BLaER1 treated with 17β-estradiol and CSF1 and Interleukin-3, amounts not matched to agents 10 nM and 100 nM (cell line): ENCODE results near the gene CD53.

Experiments
- H3K27ac ChIP-seq, 11 experiments: shearing (Covaris generic); formaldehyde crosslinking; 2 replicates each; pipeline ENCODE4 v1.8.1; 2022
- H3K27me3 ChIP-seq, 11 experiments: shearing (Covaris generic); formaldehyde crosslinking; 2 replicates each; pipeline ENCODE4 v1.8.1; 2022
- H3K36me3 ChIP-seq, 11 experiments: shearing (Covaris generic); formaldehyde crosslinking; 2 replicates each; pipeline ENCODE4 v1.8.1; 2022
- H3K4me1 ChIP-seq, 10 experiments: shearing (Covaris generic); formaldehyde crosslinking; 2 replicates each; pipeline ENCODE4 v1.8.1; 2022
- H3K4me2 ChIP-seq, 11 experiments: shearing (Covaris generic); formaldehyde crosslinking; 2 replicates each; pipeline ENCODE4 v1.8.1; 2022
- H3K4me3 ChIP-seq, 10 experiments: shearing (Covaris generic); formaldehyde crosslinking; 2 replicates each; pipeline ENCODE4 v1.8.1; 2022
- H3K9ac ChIP-seq, 11 experiments: shearing (Covaris generic); formaldehyde crosslinking; 2 replicates each; pipeline ENCODE4 v1.8.1; 2022
- H3K9me3 ChIP-seq, 11 experiments: shearing (Covaris generic); formaldehyde crosslinking; replicated peaks in 1 of 11; 2 replicates each; pipeline ENCODE4 v1.8.1; 2022
- H4K20me1 ChIP-seq, 11 experiments: shearing (Covaris generic); formaldehyde crosslinking; 2 replicates each; pipeline ENCODE4 v1.8.1; 2022
- Cebpa-rat ChIP-seq, 11 experiments: shearing (Covaris generic); IDR thresholded peaks; 2 replicates each; pipeline ENCODE4 v1.8.1; 2022

Gene CD53

DNA sequence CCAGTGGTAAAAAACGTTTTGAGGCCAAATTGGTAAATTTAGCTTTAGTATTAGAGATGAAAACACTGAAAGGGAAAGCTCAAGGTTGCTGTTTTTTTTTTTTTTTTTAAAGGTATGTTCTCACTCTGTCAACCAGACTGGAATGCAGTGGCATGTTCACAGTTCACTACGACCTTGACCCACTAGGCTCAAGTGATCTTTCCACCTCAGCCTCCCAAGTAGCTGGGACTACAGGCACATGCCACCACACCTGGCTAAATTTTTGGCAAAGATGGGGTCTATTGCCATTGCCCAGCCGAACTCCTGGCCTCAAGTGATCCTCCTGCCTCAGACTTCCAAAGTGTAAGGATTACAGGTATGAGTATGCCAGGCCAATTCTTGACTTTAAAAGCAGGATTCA is 71.9 kb downstream of the CD53 start:
- TF ChIP-seq Cebpa-rat (IDR thresholded peaks at IDR 0.05), result no peak
- peaks cover 0 to 47% (median 10%) of the 10 kb centered on the region in 11 experiments; a peak in 19 of 22 replicates for H3K9me3 ChIP-seq
- peaks cover 0 to 20% (median 0%) of the 10 kb centered on the region in 10 experiments; a peak in 2 of 20 replicates for H3K4me1 ChIP-seq
- H3K4me3 ChIP-seq, result no peak overlapping the region
- no peak overlapping the region for H3K9ac ChIP-seq
- no peak overlapping the region for H3K27ac ChIP-seq
- H3K36me3 ChIP-seq, result peaks cover 36 to 49% (median 45%) of the 10 kb centered on the region in 11 experiments
- H3K4me2 ChIP-seq, result no peak overlapping the region
- no peaks in the 10 kb centered on the region for H4K20me1 ChIP-seq
- H3K27me3 ChIP-seq, result no peaks in the 10 kb centered on the region

DNA sequence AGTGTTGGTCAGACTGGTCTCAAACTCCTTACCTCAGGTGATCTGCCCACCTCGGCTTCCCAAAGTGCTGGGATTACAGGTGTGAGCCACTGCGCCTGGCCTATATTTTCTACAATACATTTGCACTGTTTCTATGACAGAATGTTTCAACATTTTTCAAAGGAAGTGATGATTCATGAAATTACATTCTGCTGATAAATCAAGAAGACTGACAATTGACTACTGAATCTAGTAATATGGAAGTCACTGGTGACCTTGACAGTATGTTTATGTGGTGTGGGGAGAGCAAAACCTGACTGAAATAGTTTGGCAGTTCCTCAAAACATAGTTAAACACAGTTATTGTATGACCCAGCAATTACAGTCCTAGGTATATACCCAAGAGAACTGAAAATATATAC is 72.7 kb downstream of the CD53 start:
- peaks cover 0 to 20% (median 0%) of the 10 kb centered on the region in 10 experiments; a peak in 2 of 20 replicates for H3K4me1 ChIP-seq
- peaks cover 45 to 57% (median 53%) of the 10 kb centered on the region in 11 experiments for H3K36me3 ChIP-seq
- H3K9me3 ChIP-seq, result peaks cover 0 to 46% (median 5%) of the 10 kb centered on the region in 11 experiments; a peak in 11 of 22 replicates
- H3K9ac ChIP-seq, result no peak overlapping the region
- TF ChIP-seq Cebpa-rat (IDR thresholded peaks at IDR 0.05), result no peak
- peak overlapping the region in 1 of 11 experiments; percentile 29; a peak in 1 of 22 replicates for H3K4me2 ChIP-seq
- H3K4me3 ChIP-seq, result no peak overlapping the region
- no peaks in the 10 kb centered on the region for H3K27me3 ChIP-seq
- no peaks in the 10 kb centered on the region for H4K20me1 ChIP-seq
- no peak overlapping the region for H3K27ac ChIP-seq

DNA sequence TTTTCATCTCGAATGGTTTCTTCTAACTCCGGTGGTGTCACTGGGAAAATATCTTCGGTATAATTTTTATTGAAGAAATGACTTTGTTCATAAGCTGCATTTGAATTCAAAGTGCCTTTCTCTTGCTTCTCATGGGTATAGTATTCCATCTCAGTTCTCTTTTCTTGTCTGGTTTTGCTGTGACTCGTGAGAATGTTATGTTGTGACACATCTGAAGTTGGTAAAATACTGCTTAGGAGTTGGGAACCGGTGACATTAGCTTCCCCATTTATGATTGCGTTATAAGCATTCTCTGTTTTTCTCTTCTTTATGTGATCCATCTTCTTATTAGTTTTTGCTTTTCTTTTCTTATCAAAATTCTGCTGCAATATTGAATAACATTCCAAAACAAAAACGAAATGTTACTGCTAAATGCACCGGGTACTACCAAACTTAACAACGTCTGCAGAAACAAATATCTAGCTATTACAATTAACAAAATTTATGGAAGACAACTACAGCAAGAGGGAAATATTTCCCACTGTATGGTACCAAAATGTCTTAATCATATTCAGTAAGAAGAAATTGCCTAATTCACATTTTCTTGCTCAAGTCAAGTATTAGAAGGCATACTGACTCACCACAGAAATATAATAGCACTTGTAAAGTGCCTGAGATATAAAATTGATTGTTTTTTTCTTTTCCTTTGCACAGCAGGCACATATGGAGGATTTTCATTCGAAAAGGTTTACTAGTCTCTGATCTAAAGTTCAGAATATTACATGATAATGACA is 75.3 kb downstream of the CD53 start:
- Histone ChIP-seq H3K9me3 (peaks cover 0 to 68% (median 7%) of the 10 kb centered on the region in 11 experiments; a peak in 12 of 22 replicates), H4K20me1 (no peaks in the 10 kb centered on the region; a peak in 1 of 22 replicates), H3K4me2 (no peak overlapping the region; a peak in 1 of 22 replicates), H3K27me3 (no peaks in the 10 kb centered on the region), H3K9ac (no peak overlapping the region), H3K27ac (peak overlapping the region in 2 of 11 experiments; percentile 19 to 29; a peak in 2 of 22 replicates), H3K4me3 (no peak overlapping the region), H3K36me3 (peaks cover 69 to 83% (median 77%) of the 10 kb centered on the region in 11 experiments), H3K4me1 (peaks cover 0 to 20% (median 0%) of the 10 kb centered on the region in 10 experiments; a peak in 2 of 20 replicates)
- TF ChIP-seq Cebpa-rat (IDR thresholded peaks at IDR 0.05), result no peak
